ENCODE measurements around the gene DNMT3L.

Gene DNMT3L

DNA sequence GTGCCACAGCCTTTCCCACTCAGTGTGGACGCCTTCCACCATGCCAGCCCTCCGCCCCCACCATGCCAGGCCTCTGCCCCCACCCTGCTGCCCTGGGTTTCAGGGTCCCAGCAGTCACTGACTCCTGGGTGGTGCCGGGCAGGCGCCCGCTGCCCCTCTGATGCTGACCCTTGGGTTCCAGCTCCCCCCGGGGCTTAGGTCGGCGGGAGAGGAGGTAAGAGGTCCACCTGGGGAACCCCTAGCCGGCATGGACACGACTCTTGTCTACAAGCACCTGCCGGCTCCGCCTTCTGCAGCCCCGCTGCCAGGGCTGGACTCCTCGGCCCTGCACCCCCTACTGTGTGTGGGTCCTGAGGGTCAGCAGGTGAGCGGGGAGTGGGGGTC is 31.1 kb upstream of the DNMT3L start:
- Histone ChIP-seq H3K9me2 (replicated peaks; ENCODE audit: insufficient read depth, low read length) (no peaks in the 10 kb centered on the region), H3K4me3 (ENCODE audit: insufficient read depth, low read length, poor library complexity, severe bottlenecking) (no peak overlapping the region), H3K9me3 (ENCODE audit: insufficient read depth, low read length) (no peaks in the 10 kb centered on the region), H3K27ac (ENCODE audit: low read depth, low read length) (no peak overlapping the region), H3F3A (ENCODE audit: insufficient read depth) (no peaks in the 10 kb centered on the region), H3K9ac (ENCODE audit: low read length) (no peak overlapping the region), H4K20me1 (ENCODE audit: low read depth, low read length) (no peaks in the 10 kb centered on the region), H2AFZ (ENCODE audit: low read depth, low read length, severe bottlenecking) (no peak overlapping the region), H3K4me2 (ENCODE audit: low read depth, low read length, poor library complexity, severe bottlenecking) (no peak overlapping the region), H3K79me2 (ENCODE audit: insufficient read depth, low read length) (no peaks in the 10 kb centered on the region), H3K36me3 (ENCODE audit: low read length) (no peaks in the 10 kb centered on the region), H3K27me3 (ENCODE audit: low read length) (no peaks in the 10 kb centered on the region)
- TF ChIP-seq EZH2phosphoT487 (conservative IDR thresholded peaks at IDR 0.05; ENCODE audit: low read length) = no peak
- no peak for TF ChIP-seq CTCF (IDR thresholded peaks at IDR 0.05; ENCODE audit: insufficient read depth, low read length, poor library complexity, severe bottlenecking)

GRCh38 chr21:44291936-44292811 is 30.5 kb upstream of the DNMT3L start:
- Histone ChIP-seq H3K27me3 (ENCODE audit: low read length) (no peaks in the 10 kb centered on the region), H3F3A (ENCODE audit: insufficient read depth) (no peaks in the 10 kb centered on the region), H3K27ac (ENCODE audit: low read depth, low read length) (no peak overlapping the region), H2AFZ (ENCODE audit: low read depth, low read length, severe bottlenecking) (no peak overlapping the region), H3K79me2 (ENCODE audit: insufficient read depth, low read length) (no peaks in the 10 kb centered on the region), H3K36me3 (ENCODE audit: low read length) (no peaks in the 10 kb centered on the region), H3K9me3 (ENCODE audit: insufficient read depth, low read length) (no peaks in the 10 kb centered on the region), H3K4me3 (ENCODE audit: insufficient read depth, low read length, poor library complexity, severe bottlenecking) (no peak overlapping the region), H3K9ac (ENCODE audit: low read length) (no peak overlapping the region), H3K9me2 (replicated peaks; ENCODE audit: insufficient read depth, low read length) (no peaks in the 10 kb centered on the region), H4K20me1 (ENCODE audit: low read depth, low read length) (no peaks in the 10 kb centered on the region), H3K4me2 (ENCODE audit: low read depth, low read length, poor library complexity, severe bottlenecking) (no peak overlapping the region)
- TF ChIP-seq CTCF (IDR thresholded peaks at IDR 0.05; ENCODE audit: insufficient read depth, low read length, poor library complexity, severe bottlenecking) (no peak), EZH2phosphoT487 (conservative IDR thresholded peaks at IDR 0.05; ENCODE audit: low read length) (no peak)

DNA sequence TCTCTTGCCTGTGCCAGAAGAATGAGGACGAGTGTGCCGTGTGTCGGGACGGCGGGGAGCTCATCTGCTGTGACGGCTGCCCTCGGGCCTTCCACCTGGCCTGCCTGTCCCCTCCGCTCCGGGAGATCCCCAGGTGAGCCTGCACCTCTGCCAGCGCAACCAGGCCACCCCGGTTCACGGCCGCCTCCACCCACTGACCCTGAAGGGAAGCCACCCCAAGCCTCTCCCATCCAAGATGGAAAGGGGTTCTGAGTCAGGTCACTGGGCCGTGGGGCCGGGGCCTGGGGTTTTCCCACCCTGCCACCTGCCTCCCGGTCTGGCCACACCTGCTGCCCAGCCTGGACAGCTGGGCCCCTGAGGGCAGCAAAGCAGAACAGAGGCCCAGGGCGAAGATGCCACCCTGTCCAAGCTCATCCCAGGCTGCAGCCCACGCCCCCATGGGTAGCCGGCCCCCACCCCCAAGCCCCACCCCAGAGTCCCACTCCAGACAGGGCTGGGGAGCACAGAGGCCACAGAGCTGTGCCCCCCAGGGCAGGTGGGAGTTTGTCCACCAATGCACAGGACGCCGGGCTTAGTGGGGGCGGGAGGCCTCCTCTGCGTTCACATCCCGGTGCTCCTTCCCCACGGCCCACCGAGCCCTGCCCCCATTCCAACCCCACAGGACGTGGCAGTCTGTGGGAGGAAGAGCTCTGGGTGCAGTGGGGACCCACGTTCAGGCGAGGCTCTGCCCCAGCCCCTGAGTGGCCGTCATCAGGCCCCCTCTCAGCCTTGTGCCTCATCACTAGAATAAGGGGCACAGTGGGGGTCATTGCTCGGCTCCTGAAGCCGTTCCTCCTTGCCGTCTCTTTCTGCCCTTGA is 29.6 kb upstream of the DNMT3L start:
- Histone ChIP-seq H3K27ac (ENCODE audit: low read depth, low read length) (no peak overlapping the region), H3K9me3 (ENCODE audit: insufficient read depth, low read length) (no peaks in the 10 kb centered on the region), H4K20me1 (ENCODE audit: low read depth, low read length) (no peaks in the 10 kb centered on the region), H3K36me3 (ENCODE audit: low read length) (no peaks in the 10 kb centered on the region), H3F3A (ENCODE audit: insufficient read depth) (no peaks in the 10 kb centered on the region), H3K79me2 (ENCODE audit: insufficient read depth, low read length) (no peaks in the 10 kb centered on the region), H3K4me2 (ENCODE audit: low read depth, low read length, poor library complexity, severe bottlenecking) (no peak overlapping the region), H3K9ac (ENCODE audit: low read length) (no peak overlapping the region), H3K4me3 (ENCODE audit: insufficient read depth, low read length, poor library complexity, severe bottlenecking) (no peak overlapping the region), H3K9me2 (replicated peaks; ENCODE audit: insufficient read depth, low read length) (no peaks in the 10 kb centered on the region), H3K27me3 (ENCODE audit: low read length) (no peaks in the 10 kb centered on the region), H2AFZ (ENCODE audit: low read depth, low read length, severe bottlenecking) (no peak overlapping the region)
- TF ChIP-seq EZH2phosphoT487 (conservative IDR thresholded peaks at IDR 0.05; ENCODE audit: low read length) (no peak), CTCF (IDR thresholded peaks at IDR 0.05; ENCODE audit: insufficient read depth, low read length, poor library complexity, severe bottlenecking) (no peak)

All from SU-DHL-6 (cell line).